GM12878 (cell line): ENCODE results near the gene AMOTL1. TPM values are rescaled to one million over a fixed set of nuclear protein-coding genes. Genes with fewer than 3 reads are reported as not detected.

Experiments used
- ATAC-seq: fragments of 200-7000 bp; cut with Tn5 transposase; 3 replicates; pipeline ENCODE4 v1.9.1; 2020; ENCODE audit warnings: mild to moderate bottlenecking, moderate library complexity
- BruUV-seq: library from RNA; stranded (reverse); fragments of 400-500 nt; replicated peaks from 2 replicates; lab custom pipeline; 2021; lab: Mats Ljungman, UMichigan
- CTCF ChIA-PET: fragments of 300-600 bp; sonication (Branson Sonifier 250); formaldehyde crosslinking; extraction: SDS; loops from one replicate; lab custom pipeline; 2021; ENCODE audit warnings: inconsistent platforms; lab: Yijun Ruan, JAX
- POLR2A ChIA-PET: fragments of 350-600 bp; formaldehyde crosslinking; extraction: SDS; loops from one replicate; lab custom pipeline; 2021; ENCODE audit warnings: inconsistent platforms; lab: Charles Lee
- RAD21 ChIA-PET: fragments of 300-600 bp; sonication (Branson Sonifier 250); formaldehyde crosslinking; loops from one replicate; lab custom pipeline; 2023; ENCODE audit warnings: antibody characterized with exemption; ENCODE audit not compliant: unreplicated experiment; lab: Charles Lee
- SMC1A ChIA-PET: fragments of 300-600 bp; sonication (Branson Sonifier 250); formaldehyde crosslinking; loops from one replicate; lab custom pipeline; 2023; ENCODE audit not compliant: unreplicated experiment, uncharacterized antibody; lab: Charles Lee
- DNase-seq: peaks from one replicate; pipeline ENCODE4 v3.0.0-alpha.2; 2011; ENCODE audit warnings: low read depth, low spot score
- FAIRE-seq: peaks from 3 replicates; lab custom pipeline; 2011; peaks lifted over from hg19 to GRCh38; lab: Jason Lieb, UNC
- H2AFZ ChIP-seq: 2 replicates; pipeline ENCODE4 v1.6.0; 2011; ENCODE audit warnings: low read depth, low read length, control low read depth; ENCODE audit not compliant: control insufficient read depth
- H3K27ac ChIP-seq: 2 replicates; pipeline ENCODE4 v1.5.1; 2011; ENCODE audit warnings: control low read depth; ENCODE audit not compliant: control insufficient read depth, insufficient read depth
- H3K27me3 ChIP-seq, 2 experiments: replicated peaks in 1 of 2; 2 replicates each; pipeline versions ENCODE4 v1.6.0 to v1.6.1; 2011; ENCODE audit warnings: low read length in 1 of 2; ENCODE audit not compliant: control insufficient read depth in 2 of 2, insufficient read depth in 2 of 2
- H3K36me3 ChIP-seq, 2 experiments: 2 replicates each; pipeline ENCODE4 v1.5.1; 2011; ENCODE audit warnings: low read length in 1 of 2; ENCODE audit not compliant: control insufficient read depth in 2 of 2, insufficient read depth in 2 of 2
- H3K4me1 ChIP-seq: 2 replicates; pipeline ENCODE4 v1.6.1; 2011; ENCODE audit warnings: mild to moderate bottlenecking, low read length, moderate library complexity, mixed read lengths; ENCODE audit not compliant: control insufficient read depth, insufficient read depth
- H3K4me2 ChIP-seq: 2 replicates; pipeline ENCODE4 v1.6.0; 2011; ENCODE audit warnings: control low read depth; ENCODE audit not compliant: control insufficient read depth, insufficient read depth
- H3K4me3 ChIP-seq: fragments of 200-600 bp; sonication (generic); 2 replicates; pipeline ENCODE4 v1.5.1; 2016
- H3K79me2 ChIP-seq: 2 replicates; pipeline ENCODE4 v1.6.0; 2011; ENCODE audit warnings: low read length; ENCODE audit not compliant: control insufficient read depth, insufficient read depth
- H3K9ac ChIP-seq: 2 replicates; pipeline ENCODE4 v1.8.0; 2011; ENCODE audit warnings: low read length, control low read depth, mixed read lengths; ENCODE audit not compliant: control insufficient read depth, insufficient read depth
- H3K9me3 ChIP-seq: replicated peaks from 3 replicates; pipeline ENCODE4 v1.5.1; 2011; ENCODE audit warnings: mild to moderate bottlenecking, low read length; ENCODE audit not compliant: control insufficient read depth, insufficient read depth
- H4K20me1 ChIP-seq: 2 replicates; pipeline ENCODE4 v1.6.0; 2011; ENCODE audit not compliant: control insufficient read depth, insufficient read depth
- BCL3 ChIP-seq: IDR thresholded peaks from 2 replicates; pipeline ENCODE4 v1.6.1; 2011; ENCODE audit warnings: borderline replicate concordance, low read depth, mild to moderate bottlenecking, moderate library complexity, low read length; ENCODE audit not compliant: insufficient read depth, poor library complexity, severe bottlenecking
- CBX5 ChIP-seq: sonication (generic); IDR thresholded peaks from 2 replicates; pipeline ENCODE4 v1.6.1; 2016; ENCODE audit warnings: low read depth, moderate library complexity, mild to moderate bottlenecking, inconsistent platforms
- CHD4 ChIP-seq: fragments of 200-600 bp; sonication (generic); IDR thresholded peaks from 2 replicates; pipeline ENCODE4 v1.6.1; 2016; ENCODE audit warnings: mild to moderate bottlenecking
- CTCF ChIP-seq, 3 experiments: IDR thresholded peaks in 2 of 3; conservative IDR thresholded peaks in 1 of 3; 2 replicates each; pipeline ENCODE4 v1.5.1; 2011; ENCODE audit warnings: low read depth in 3 of 3, low read length in 3 of 3, mild to moderate bottlenecking in 3 of 3, control low read depth in 2 of 3, moderate library complexity in 2 of 3, inconsistent platforms in 1 of 3, mixed read lengths in 1 of 3; ENCODE audit not compliant: control insufficient read depth in 2 of 3, insufficient read depth in 1 of 3; ENCODE audit errors: extremely low read depth in 1 of 3
- DPF2 ChIP-seq: fragments of 450-650 bp; IDR thresholded peaks from 2 replicates; pipeline ENCODE4 v1.6.1; 2017; ENCODE audit warnings: mild to moderate bottlenecking
- HDAC2 ChIP-seq: fragments of 200-600 bp; sonication (generic); IDR thresholded peaks from 2 replicates; pipeline ENCODE4 v1.6.1; 2017
- SRF ChIP-seq, 2 experiments: IDR thresholded peaks; 2 replicates each; pipeline ENCODE4 v1.6.1; 2011; ENCODE audit warnings: low read depth in 2 of 2, low read length in 2 of 2, mild to moderate bottlenecking in 1 of 2, moderate library complexity in 1 of 2
- TCF12 ChIP-seq: IDR thresholded peaks from 2 replicates; pipeline ENCODE4 v1.6.1; 2011; ENCODE audit warnings: low read depth, mild to moderate bottlenecking, low read length
- ZNF687 ChIP-seq: fragments of 450-650 bp; IDR thresholded peaks from 2 replicates; pipeline ENCODE4 v1.6.1; 2017; ENCODE audit warnings: mild to moderate bottlenecking, moderate library complexity
- WGBS: methylation state at CpG from one replicate; pipeline ENCODE4 v1.1.6; 2016; ENCODE audit warnings: low lambda C conversion rate; ENCODE audit not compliant: insufficient replicate concordance, insufficient coverage; ENCODE audit errors: missing lambda C conversion rate; 5-methylcytosine and 5-hydroxymethylcytosine counted together
- in situ Hi-C: fragments of 300-500 bp; cut with MboI; formaldehyde crosslinking; loops from 9 replicates; pipeline ENCODE4 v1.14.3; 2018; ENCODE audit warnings: mixed read lengths
- intact Hi-C: fragments of 100-400 bp; cut with micrococcal nuclease; formaldehyde crosslinking; loops from one replicate; pipeline ENCODE4 v1.14.2; 2022; ENCODE audit not compliant: unreplicated experiment
- polyA plus RNA-seq, 11 experiments: library from polyadenylated mRNA; depleted of rRNA in 4 of 11; unstranded in 6 of 11; stranded (reverse) in 5 of 11; fragments of >200 nt; fragmentation: Nextera tagmentation in 4 of 11; fragmentation: Illumina TruSeq in 1 of 11; extraction: Ambion mirVana in 4 of 11; extraction: Trizol in 1 of 11; gene quantifications; 1 replicate in 1 of 11; 2 replicates in 10 of 11; pipeline versions ENCODE4 v1.2.1 to v1.2.3, GENCODE V29; 2011 to 2016; ENCODE audit warnings: inconsistent platforms in 2 of 11, missing spikeins in 2 of 11, low read depth in 1 of 11
- total RNA-seq, 4 experiments: library from RNA; depleted of rRNA in 3 of 4; stranded (reverse); fragments of >200 nt in 3 of 4; fragmentation: Illumina TruSeq in 1 of 4; extraction: Trizol in 1 of 4; gene quantifications; 2 replicates each; pipeline versions ENCODE4 v1.2.1 to v1.2.3, GENCODE V29; 2013 to 2021

Gene AMOTL1
- total and polyA plus RNA-seq, 10 of the 15 experiments (the other 5 are each of a cell fraction or from before 2014, with no cell fraction given) = under 0.01 to 0.41 (median 0.01) TPM; not detected in 7

GRCh38 chr11:94840209-94840608, 72.1 kb downstream of the AMOTL1 start:
- SMC1A ChIA-PET = interaction anchor here (0.9 kb wide), 1 partner anchor 27 kb away, joined by 4 read pairs; no protein-coding TSS in a partner anchor
- intact Hi-C loops = no loop called here
- Histone ChIP-seq H3K36me3 (no peaks in the 10 kb centered on the region), H3K9me3 (no peaks in the 10 kb centered on the region), H3K4me3 (no peak overlapping the region), H3K4me2 (no peak overlapping the region), H3K9ac (no peak overlapping the region), H3K4me1 (no peaks in the 10 kb centered on the region), H3K79me2 (no peaks in the 10 kb centered on the region), H2AFZ (no peak overlapping the region), H4K20me1 (no peaks in the 10 kb centered on the region), H3K27ac (no peak overlapping the region), H3K27me3 (no peaks in the 10 kb centered on the region; a peak in 3 of 4 replicates)
- FAIRE-seq (no peak), ATAC-seq (no peak), DNase-seq (no peak)
- 58% methylated on average over 4 of the region's 4 CpGs for WGBS
- BruUV-seq = no TSS peak
- no peak for TF ChIP-seq BCL3
- RAD21 ChIA-PET = no interaction called here
- CTCF ChIA-PET = interaction anchor here (0.8 kb wide), 1 partner anchor 18 kb away, joined by 3 read pairs; no protein-coding TSS in a partner anchor
- POLR2A ChIA-PET = no interaction called here
- in situ Hi-C loops = no loop called here

- H3K4me3 ChIP-seq = no peak overlapping the region
- no peak for ATAC-seq
- H3K27me3 ChIP-seq = no peaks in the 10 kb centered on the region; a peak in 2 of 4 replicates
- no peaks in the 10 kb centered on the region for H3K36me3 ChIP-seq
- intact Hi-C loops (no loop called here), in situ Hi-C loops (no loop called here)
- H3K4me2 ChIP-seq = no peak overlapping the region
- no peak for DNase-seq
- H3K79me2 ChIP-seq = no peaks in the 10 kb centered on the region
- ChIA-PET RAD21 (no interaction called here), SMC1A (no interaction called here), POLR2A (no interaction called here), CTCF (no interaction called here)
- H3K9ac ChIP-seq = no peak overlapping the region
- BruUV-seq = no TSS peak
- H3K4me1 ChIP-seq = no peaks in the 10 kb centered on the region
- H4K20me1 ChIP-seq = no peaks in the 10 kb centered on the region
- H3K9me3 ChIP-seq = no peaks in the 10 kb centered on the region
- no peak overlapping the region for H2AFZ ChIP-seq
- no peak overlapping the region for H3K27ac ChIP-seq
- no peak for FAIRE-seq
- no peak for TF ChIP-seq SRF (IDR thresholded peaks at IDR 0.05; ENCODE audit: low read depth in 2 of 2, low read length in 2 of 2)
- no peak for TF ChIP-seq TCF12
- TF ChIP-seq CTCF (IDR thresholded peaks at IDR 0.05 in 2 of 3, conservative IDR thresholded peaks at IDR 0.05 in 1 of 3; ENCODE audit: control insufficient read depth in 2 of 3, extremely low read depth in 1 of 3, insufficient read depth in 1 of 3, low read depth in 3 of 3, low read length in 3 of 3) = no peak
- no peak for TF ChIP-seq CHD4
- no peak for TF ChIP-seq ZNF687
- TF ChIP-seq HDAC2 = no peak
- no peak for TF ChIP-seq DPF2
- no peak for TF ChIP-seq CBX5
These were observed 75.9 kb downstream of the AMOTL1 start for GRCh38 chr11:94844031-94844430.
